Fibroblast of pulmonary artery (primary cell): ENCODE results near the gene SCD5.

Source experiments
- DNase-seq: peaks from one replicate; pipeline ENCODE4 v3.0.0-alpha.2; 2010; ENCODE audit warnings: low read depth
- H3K4me3 ChIP-seq: replicated peaks from 2 replicates; pipeline ENCODE4 v1.5.1; 2011; ENCODE audit warnings: low read depth, mild to moderate bottlenecking, control low read depth, low read length, moderate library complexity
- CTCF ChIP-seq: IDR thresholded peaks from 2 replicates; pipeline ENCODE4 v1.5.1; 2011; ENCODE audit warnings: mild to moderate bottlenecking, control low read depth, low read length, inconsistent platforms; ENCODE audit errors: missing control alignments

Gene SCD5

GRCh38 chr4:82611527-82611926 is 187.1 kb downstream of the SCD5 start:
- no peak for TF ChIP-seq CTCF

DNA sequence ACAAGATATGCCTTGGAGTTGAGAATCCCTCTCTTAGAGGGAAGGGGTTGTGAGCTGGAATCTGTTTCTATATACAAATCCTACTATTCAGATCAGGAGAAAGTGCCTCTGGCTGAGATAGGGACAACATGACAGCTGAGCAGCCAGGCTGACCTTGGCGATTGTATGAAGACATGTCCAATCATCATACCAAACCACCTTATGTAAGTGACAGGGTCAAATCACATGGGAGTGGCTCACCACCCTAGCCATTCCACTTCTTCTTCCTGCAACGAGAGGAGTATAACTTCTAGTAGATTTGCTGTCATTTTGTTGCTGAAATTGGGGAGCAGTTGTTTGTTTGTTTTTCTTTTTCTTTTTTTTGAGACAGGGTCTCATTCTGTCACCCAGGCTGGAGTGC is 188.6 kb downstream of the SCD5 start:
- no peak for DNase-seq
- TF ChIP-seq CTCF: no peak
- H3K4me3 ChIP-seq: no peak overlapping the region

More at GRCh38 chr4:82611527-82611926, 187.1 kb downstream of the SCD5 start:
- no peak for DNase-seq
- H3K4me3 ChIP-seq: no peak overlapping the region

- no peak overlapping the region for H3K4me3 ChIP-seq
- no peak for TF ChIP-seq CTCF
- no peak for DNase-seq
Observed at GRCh38 chr4:82606622-82607021, 192.0 kb downstream of the SCD5 start.

DNA sequence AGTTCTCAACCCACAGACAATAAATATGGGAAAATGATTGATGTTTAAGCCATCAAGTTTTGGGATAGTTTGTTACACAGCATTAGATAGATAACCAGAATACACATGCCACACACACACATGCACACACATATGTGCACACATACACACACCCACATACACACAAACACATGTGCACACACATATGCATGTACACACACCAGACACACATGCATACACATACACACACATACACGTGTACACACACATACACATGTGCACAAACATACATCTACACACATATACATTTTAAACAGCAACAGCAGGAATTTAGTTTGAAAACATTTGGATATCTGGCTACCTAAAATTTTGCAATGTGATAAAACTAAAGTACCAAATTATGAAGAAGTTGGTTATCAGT is 194.1 kb downstream of the SCD5 start:
- no peak overlapping the region for H3K4me3 ChIP-seq
- no peak for DNase-seq
- TF ChIP-seq CTCF: no peak

- TF ChIP-seq CTCF: no peak
- no peak overlapping the region for H3K4me3 ChIP-seq
- no peak for DNase-seq
Observed at GRCh38 chr4:82601242-82602015, 197.2 kb downstream of the SCD5 start.

DNA sequence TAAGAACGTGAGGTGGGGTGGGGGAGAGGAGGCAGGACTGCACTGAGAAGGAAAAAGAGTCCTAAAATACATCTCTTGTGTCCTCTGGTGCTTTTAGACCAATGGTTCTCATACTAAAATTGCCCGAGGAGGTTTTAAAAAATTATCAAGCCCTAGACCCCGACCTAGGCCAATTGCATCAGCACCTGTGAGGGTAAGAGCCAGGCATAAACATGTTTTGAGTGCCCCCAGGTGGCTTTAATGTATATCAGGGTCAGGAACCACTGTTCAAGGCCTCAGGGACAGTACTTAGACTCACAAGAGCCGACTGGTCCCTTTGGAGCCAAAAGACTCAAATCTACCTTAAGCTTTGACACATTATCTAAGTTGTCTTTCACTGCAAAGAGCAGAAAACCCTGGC is 199.3 kb downstream of the SCD5 start:
- no peak for DNase-seq
- H3K4me3 ChIP-seq: no peak overlapping the region
- TF ChIP-seq CTCF: no peak

DNA sequence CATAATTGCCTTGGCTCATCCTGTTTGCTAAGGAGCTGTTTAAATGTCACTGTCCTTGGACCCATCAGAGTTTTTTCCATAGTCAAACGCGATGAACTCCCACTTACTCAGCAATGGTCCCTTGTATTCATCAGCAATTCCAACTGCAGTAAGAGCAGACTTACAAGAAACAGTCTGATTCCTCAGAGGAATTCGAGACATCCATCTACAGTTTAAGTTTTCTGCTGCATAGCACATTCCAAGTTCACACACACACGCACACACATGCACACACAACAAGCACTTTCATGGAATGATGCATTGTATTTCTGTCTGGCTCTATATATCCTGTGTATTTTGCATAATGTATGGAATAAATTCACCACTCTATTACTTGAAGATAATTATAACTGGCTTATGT is 204.1 kb downstream of the SCD5 start:
- no peak for TF ChIP-seq CTCF
- peak; percentile 16 for DNase-seq

More for the DNA sequence above, 204.1 kb downstream of the SCD5 start:
- H3K4me3 ChIP-seq: no peak overlapping the region
